HUDEP-2 (cell line): ENCODE results near the gene NOB1.
"Not testable (repeated sequence)": the region's sequence is repeated elsewhere in the genome, so short reads cannot be mapped to it uniquely, and the experiment has no call there.

Experiments used
- DNase-seq, 76 experiments: peaks; one replicate each; lab custom pipeline; 2025; ENCODE audit not compliant: unreplicated experiment in 76 of 76; lab: John Stamatoyannopoulos, UW

The NOB1 gene

GRCh38 chr16:69761983-69762813 is 7.5 kb upstream of the NOB1 start, which contains the start of gene WWP2:
Gene WWP2 (plus strand): TSS chr16:69762332. CDS start chr16:69787011, 24,679 bp downstream.
- DNase-seq, result peak in 70 of 76 experiments; percentile 9 to 76 (median 58)

- DNase-seq, result not testable (repeated sequence)
These were observed 2.6 kb upstream of the NOB1 start for GRCh38 chr16:69757375-69757774.

- DNase-seq, result no peak
These were observed 2.0 kb upstream of the NOB1 start for GRCh38 chr16:69756705-69757104.

- DNase-seq, result no peak
These were observed 620 bp downstream of the NOB1 start for GRCh38 chr16:69754143-69754468.

- DNase-seq, result no peak
These were observed 5.9 kb downstream of the NOB1 start for GRCh38 chr16:69748694-69749345.

GRCh38 chr16:69747115-69747514 is 7.6 kb downstream of the NOB1 start:
- DNase-seq, result peak in 1 of 76 experiments; percentile 42

- no peak for DNase-seq
These were observed 8.8 kb downstream of the NOB1 start for GRCh38 chr16:69745959-69746358.

GRCh38 chr16:69745232-69745612 is 9.5 kb downstream of the NOB1 start:
- DNase-seq, result no peak

GRCh38 chr16:69744363-69745231 is 10.1 kb downstream of the NOB1 start:
- DNase-seq, result no peak

- no peak for DNase-seq
These were observed 12.5 kb downstream of the NOB1 start for GRCh38 chr16:69741951-69742904.

GRCh38 chr16:69741519-69741918 is 13.2 kb downstream of the NOB1 start:
- no peak for DNase-seq

- no peak for DNase-seq
These were observed 22.6 kb downstream of the NOB1 start for GRCh38 chr16:69732101-69732500.

GRCh38 chr16:69731280-69731679 is 23.4 kb downstream of the NOB1 start:
- DNase-seq, result not testable (repeated sequence)

- not testable (repeated sequence) for DNase-seq
These were observed 25.7 kb downstream of the NOB1 start for GRCh38 chr16:69729030-69729429.

- DNase-seq, result peak in 6 of 76 experiments; percentile 2 to 21 (median 6)
These were observed 26.8 kb downstream of the NOB1 start for GRCh38 chr16:69727916-69728270.

- peak in 73 of 76 experiments; percentile 34 to 95 (median 80) for DNase-seq
These were observed 28.2 kb downstream of the NOB1 start, which contains the start of gene NQO1 for GRCh38 chr16:69726313-69727060. Gene NQO1 (minus strand): TSS chr16:69726560. CDS start chr16:69726439, 121 bp downstream.

GRCh38 chr16:69725480-69726312 is 29.0 kb downstream of the NOB1 start:
- DNase-seq, result no peak

- no peak for DNase-seq
These were observed 29.7 kb downstream of the NOB1 start for GRCh38 chr16:69724981-69725479.
